Subcutaneous abdominal adipose tissue (tissue), 5 donors: ENCODE data around the gene ZZZ3.

ENCODE experiments used
- H3K27ac ChIP-seq: one replicate; pipeline ENCODE4 v1.7.0; 2013; ENCODE audit warnings: low read depth, mild to moderate bottlenecking, inconsistent platforms, low read length, moderate library complexity
- H3K27me3 ChIP-seq, 5 donors: one replicate each; pipeline ENCODE4 v1.7.0; 2013; ENCODE audit warnings: low read length in 5 of 5, inconsistent platforms in 1 of 5; ENCODE audit not compliant: control insufficient read depth in 5 of 5, insufficient read depth in 4 of 5
- H3K36me3 ChIP-seq, 5 donors: one replicate each; pipeline ENCODE4 v1.7.0; 2013; ENCODE audit warnings: low read length in 5 of 5; ENCODE audit not compliant: control insufficient read depth in 5 of 5, insufficient read depth in 5 of 5
- H3K4me1 ChIP-seq, 5 donors: one replicate each; pipeline ENCODE4 v1.7.0; 2013; ENCODE audit warnings: low read length in 5 of 5, mild to moderate bottlenecking in 3 of 5, moderate library complexity in 1 of 5; ENCODE audit not compliant: control insufficient read depth in 5 of 5, insufficient read depth in 5 of 5
- H3K4me3 ChIP-seq, 5 donors: one replicate each; pipeline ENCODE4 v1.7.0; 2013; ENCODE audit warnings: low read length in 5 of 5, low read depth in 1 of 5
- H3K9ac ChIP-seq, 5 donors: one replicate each; pipeline ENCODE4 v1.7.0; 2013; ENCODE audit warnings: low read length in 5 of 5, mild to moderate bottlenecking in 4 of 5, moderate library complexity in 3 of 5
- H3K9me3 ChIP-seq, 5 donors: one replicate each; pipeline ENCODE4 v1.7.0; 2013; ENCODE audit warnings: low read length in 5 of 5; ENCODE audit not compliant: control insufficient read depth in 5 of 5
- donor health status: healthy.
- donor health status: healthy.
- donor health status: healthy.
- donor health status: healthy.
- donor health status: healthy.

ZZZ3 gene

GRCh38 chr1:77672374-77672773 lies 10.1 kb downstream of the ZZZ3 start:
- H3K9me3 ChIP-seq = no peaks in the 10 kb centered on the region
- H3K27ac ChIP-seq = no peak overlapping the region
- H3K9ac ChIP-seq = no peak overlapping the region
- H3K4me3 ChIP-seq = no peak overlapping the region
- peaks cover 0 to 2% (median 0%) of the 10 kb centered on the region in 5 donors for H3K36me3 ChIP-seq
- peaks cover 0 to 6% (median 1%) of the 10 kb centered on the region in 5 donors for H3K4me1 ChIP-seq
- H3K27me3 ChIP-seq = no peaks in the 10 kb centered on the region

- Histone ChIP-seq H3K27me3 (no peaks in the 10 kb centered on the region), H3K4me3 (no peak overlapping the region), H3K4me1 (peaks cover 0 to 7% (median 1%) of the 10 kb centered on the region in 5 donors), H3K9ac (peak overlapping the region in 1 of 5 donors; percentile 14), H3K9me3 (no peaks in the 10 kb centered on the region), H3K36me3 (peaks cover 0 to 2% (median 0%) of the 10 kb centered on the region in 5 donors), H3K27ac (no peak overlapping the region)
Observed at GRCh38 chr1:77671836-77672235, 10.6 kb downstream of the ZZZ3 start.

- Histone ChIP-seq H3K36me3 (peaks cover 0 to 2% (median 0%) of the 10 kb centered on the region in 5 donors), H3K4me1 (peaks cover 0 to 17% (median 6%) of the 10 kb centered on the region in 5 donors), H3K27ac (no peak overlapping the region), H3K9me3 (no peaks in the 10 kb centered on the region), H3K9ac (no peak overlapping the region), H3K4me3 (no peak overlapping the region), H3K27me3 (no peaks in the 10 kb centered on the region)
Observed at GRCh38 chr1:77670330-77670729, 12.1 kb downstream of the ZZZ3 start.

- Histone ChIP-seq H3K9me3 (no peaks in the 10 kb centered on the region), H3K4me1 (peaks cover 1 to 24% (median 13%) of the 10 kb centered on the region in 5 donors), H3K36me3 (no peaks in the 10 kb centered on the region), H3K4me3 (no peak overlapping the region), H3K9ac (no peak overlapping the region), H3K27me3 (no peaks in the 10 kb centered on the region), H3K27ac (no peak overlapping the region)
Observed at GRCh38 chr1:77668924-77669449, 13.5 kb downstream of the ZZZ3 start.

GRCh38 chr1:77664939-77665516 lies 17.4 kb downstream of the ZZZ3 start:
- Histone ChIP-seq H3K36me3 (no peaks in the 10 kb centered on the region), H3K27ac (no peak overlapping the region), H3K9me3 (no peaks in the 10 kb centered on the region), H3K27me3 (no peaks in the 10 kb centered on the region), H3K4me3 (no peak overlapping the region), H3K9ac (no peak overlapping the region), H3K4me1 (peaks cover 0 to 18% (median 13%) of the 10 kb centered on the region in 5 donors)

GRCh38 chr1:77661696-77662095 lies 20.8 kb downstream of the ZZZ3 start:
- Histone ChIP-seq H3K9ac (no peak overlapping the region), H3K27me3 (no peaks in the 10 kb centered on the region), H3K4me3 (no peak overlapping the region), H3K27ac (no peak overlapping the region), H3K4me1 (peaks cover 0 to 17% (median 13%) of the 10 kb centered on the region in 5 donors), H3K36me3 (no peaks in the 10 kb centered on the region), H3K9me3 (no peaks in the 10 kb centered on the region)

- Histone ChIP-seq H3K27ac (no peak overlapping the region), H3K27me3 (no peaks in the 10 kb centered on the region), H3K36me3 (no peaks in the 10 kb centered on the region), H3K9me3 (no peaks in the 10 kb centered on the region), H3K4me3 (no peak overlapping the region), H3K9ac (no peak overlapping the region), H3K4me1 (peaks cover 0 to 5% (median 4%) of the 10 kb centered on the region in 5 donors)
Observed at GRCh38 chr1:77659879-77660593, 22.4 kb downstream of the ZZZ3 start.

GRCh38 chr1:77658271-77658670 lies 24.2 kb downstream of the ZZZ3 start:
- no peaks in the 10 kb centered on the region for H3K4me1 ChIP-seq
- no peaks in the 10 kb centered on the region for H3K27me3 ChIP-seq
- no peak overlapping the region for H3K4me3 ChIP-seq
- no peaks in the 10 kb centered on the region for H3K36me3 ChIP-seq
- H3K27ac ChIP-seq = no peak overlapping the region
- H3K9me3 ChIP-seq = no peaks in the 10 kb centered on the region
- H3K9ac ChIP-seq = no peak overlapping the region

GRCh38 chr1:77655431-77655974 lies 27.0 kb downstream of the ZZZ3 start:
- H3K27ac ChIP-seq = no peak overlapping the region
- H3K27me3 ChIP-seq = no peaks in the 10 kb centered on the region
- H3K9ac ChIP-seq = no peak overlapping the region
- peaks cover 0 to 4% (median 0%) of the 10 kb centered on the region in 5 donors for H3K36me3 ChIP-seq
- peaks cover 0 to 5% (median 0%) of the 10 kb centered on the region in 5 donors for H3K9me3 ChIP-seq
- H3K4me3 ChIP-seq = no peak overlapping the region
- peaks cover 0 to 9% (median 0%) of the 10 kb centered on the region in 5 donors for H3K4me1 ChIP-seq

GRCh38 chr1:77652970-77653516 lies 29.4 kb downstream of the ZZZ3 start:
- Histone ChIP-seq H3K9ac (no peak overlapping the region), H3K36me3 (peaks cover 0 to 4% (median 0%) of the 10 kb centered on the region in 5 donors), H3K4me1 (peaks cover 0 to 9% (median 0%) of the 10 kb centered on the region in 5 donors), H3K4me3 (no peak overlapping the region), H3K27ac (no peak overlapping the region), H3K27me3 (no peaks in the 10 kb centered on the region), H3K9me3 (peaks cover 0 to 18% (median 4%) of the 10 kb centered on the region in 5 donors)
